ENCODE measurements around the gene ZNF653. TPM values are rescaled to one million over a fixed set of nuclear protein-coding genes. Genes with fewer than 3 reads are reported as not detected.
"Not testable (repeated sequence)": the region's sequence is repeated elsewhere in the genome, so short reads cannot be mapped to it uniquely, and the experiment has no call there.

The ZNF653 gene
- total RNA-seq, 1 donor from 2014 or later = 19.4 TPM

GRCh38 chr19:11473725-11474124, 31.9 kb downstream of the ZNF653 start:
- intact Hi-C loops (cut with micrococcal nuclease) = no loop called here
- Mint-ChIP-seq H3K36me3 (ENCODE audit: low read depth) (no peaks in the 10 kb centered on the region), H3K4me3 (ENCODE audit: low read depth) (no peak overlapping the region), H3K9me3 (no peaks in the 10 kb centered on the region), H3K27me3 (ENCODE audit: low read depth) (peaks cover 30% of the 10 kb centered on the region), H3K4me1 (ENCODE audit: low read depth) (no peaks in the 10 kb centered on the region), H3K27ac (no peak overlapping the region)
- no peak for DNase-seq (ENCODE audit: low spot score)

GRCh38 chr19:11468266-11468845, 37.3 kb downstream of the ZNF653 start:
- H3K36me3 Mint-ChIP-seq (ENCODE audit: low read depth); H3K27me3 Mint-ChIP-seq (ENCODE audit: low read depth); H3K4me1 Mint-ChIP-seq (ENCODE audit: low read depth); H3K4me3 Mint-ChIP-seq (ENCODE audit: low read depth); H3K27ac Mint-ChIP-seq; DNase-seq (ENCODE audit: low spot score); H3K9me3 Mint-ChIP-seq; intact Hi-C loops (cut with micrococcal nuclease): not testable (repeated sequence)

- Mint-ChIP-seq H3K27me3 (ENCODE audit: low read depth) (no peaks in the 10 kb centered on the region), H3K4me3 (ENCODE audit: low read depth) (no peak overlapping the region), H3K27ac (no peak overlapping the region), H3K4me1 (ENCODE audit: low read depth) (no peaks in the 10 kb centered on the region), H3K9me3 (no peaks in the 10 kb centered on the region), H3K36me3 (ENCODE audit: low read depth) (no peaks in the 10 kb centered on the region)
- intact Hi-C loops (cut with micrococcal nuclease) = no loop called here
- DNase-seq (ENCODE audit: low spot score) = no peak
Measured at GRCh38 chr19:11465600-11465999, 40.0 kb downstream of the ZNF653 start.

- intact Hi-C loops (cut with micrococcal nuclease) = no loop called here
- no peaks in the 10 kb centered on the region for H3K27me3 Mint-ChIP-seq (ENCODE audit: low read depth)
- no peaks in the 10 kb centered on the region for H3K4me1 Mint-ChIP-seq (ENCODE audit: low read depth)
- no peaks in the 10 kb centered on the region for H3K36me3 Mint-ChIP-seq (ENCODE audit: low read depth)
- DNase-seq (ENCODE audit: low spot score) = no peak
- H3K4me3 Mint-ChIP-seq (ENCODE audit: low read depth) = no peak overlapping the region
- H3K27ac Mint-ChIP-seq = no peak overlapping the region
- H3K9me3 Mint-ChIP-seq = no peaks in the 10 kb centered on the region
Measured at GRCh38 chr19:11464333-11465265, 41.0 kb downstream of the ZNF653 start.

GRCh38 chr19:11463391-11463790, 42.2 kb downstream of the ZNF653 start:
- Mint-ChIP-seq H3K9me3 (no peaks in the 10 kb centered on the region), H3K36me3 (ENCODE audit: low read depth) (no peaks in the 10 kb centered on the region), H3K4me3 (ENCODE audit: low read depth) (no peak overlapping the region), H3K27ac (no peak overlapping the region), H3K4me1 (ENCODE audit: low read depth) (no peaks in the 10 kb centered on the region), H3K27me3 (ENCODE audit: low read depth) (no peaks in the 10 kb centered on the region)
- no peak for DNase-seq (ENCODE audit: low spot score)
- intact Hi-C loops (cut with micrococcal nuclease) = no loop called here

GRCh38 chr19:11461453-11461852, 44.2 kb downstream of the ZNF653 start:
- no peaks in the 10 kb centered on the region for H3K27me3 Mint-ChIP-seq (ENCODE audit: low read depth)
- no peaks in the 10 kb centered on the region for H3K4me1 Mint-ChIP-seq (ENCODE audit: low read depth)
- H3K27ac Mint-ChIP-seq = no peak overlapping the region
- no peak overlapping the region for H3K4me3 Mint-ChIP-seq (ENCODE audit: low read depth)
- no peak for DNase-seq (ENCODE audit: low spot score)
- no peaks in the 10 kb centered on the region for H3K36me3 Mint-ChIP-seq (ENCODE audit: low read depth)
- intact Hi-C loops (cut with micrococcal nuclease) = no loop called here
- no peaks in the 10 kb centered on the region for H3K9me3 Mint-ChIP-seq

- H3K27me3 Mint-ChIP-seq (ENCODE audit: low read depth) = no peaks in the 10 kb centered on the region
- no peak overlapping the region for H3K4me3 Mint-ChIP-seq (ENCODE audit: low read depth)
- DNase-seq (ENCODE audit: low spot score) = no peak
- H3K4me1 Mint-ChIP-seq (ENCODE audit: low read depth) = no peaks in the 10 kb centered on the region
- no peaks in the 10 kb centered on the region for H3K9me3 Mint-ChIP-seq
- no peaks in the 10 kb centered on the region for H3K36me3 Mint-ChIP-seq (ENCODE audit: low read depth)
- intact Hi-C loops (cut with micrococcal nuclease) = no loop called here
- H3K27ac Mint-ChIP-seq = no peak overlapping the region
Measured at GRCh38 chr19:11460207-11460606, 45.4 kb downstream of the ZNF653 start.

- H3K27ac Mint-ChIP-seq; H3K9me3 Mint-ChIP-seq; H3K4me1 Mint-ChIP-seq (ENCODE audit: low read depth); DNase-seq (ENCODE audit: low spot score); intact Hi-C loops (cut with micrococcal nuclease); H3K4me3 Mint-ChIP-seq (ENCODE audit: low read depth); H3K27me3 Mint-ChIP-seq (ENCODE audit: low read depth); H3K36me3 Mint-ChIP-seq (ENCODE audit: low read depth): not testable (repeated sequence)
Measured at GRCh38 chr19:11458912-11459311, 46.7 kb downstream of the ZNF653 start.

- Mint-ChIP-seq H3K27ac (no peak overlapping the region), H3K36me3 (ENCODE audit: low read depth) (no peaks in the 10 kb centered on the region), H3K27me3 (ENCODE audit: low read depth) (no peaks in the 10 kb centered on the region), H3K4me3 (ENCODE audit: low read depth) (no peak overlapping the region), H3K4me1 (ENCODE audit: low read depth) (no peaks in the 10 kb centered on the region), H3K9me3 (no peaks in the 10 kb centered on the region)
- no peak for DNase-seq (ENCODE audit: low spot score)
- intact Hi-C loops (cut with micrococcal nuclease) = no loop called here
Measured at GRCh38 chr19:11458236-11458900, 47.3 kb downstream of the ZNF653 start.

GRCh38 chr19:11457831-11458230, 47.8 kb downstream of the ZNF653 start:
- no peak for DNase-seq (ENCODE audit: low spot score)
- Mint-ChIP-seq H3K36me3 (ENCODE audit: low read depth) (no peaks in the 10 kb centered on the region), H3K27ac (no peak overlapping the region), H3K27me3 (ENCODE audit: low read depth) (no peaks in the 10 kb centered on the region), H3K9me3 (no peaks in the 10 kb centered on the region), H3K4me3 (ENCODE audit: low read depth) (no peak overlapping the region), H3K4me1 (ENCODE audit: low read depth) (no peaks in the 10 kb centered on the region)
- intact Hi-C loops (cut with micrococcal nuclease) = no loop called here

- Mint-ChIP-seq H3K4me3 (ENCODE audit: low read depth) (no peak overlapping the region), H3K4me1 (ENCODE audit: low read depth) (no peaks in the 10 kb centered on the region), H3K27me3 (ENCODE audit: low read depth) (no peaks in the 10 kb centered on the region), H3K36me3 (ENCODE audit: low read depth) (no peaks in the 10 kb centered on the region), H3K27ac (no peak overlapping the region), H3K9me3 (no peaks in the 10 kb centered on the region)
- DNase-seq (ENCODE audit: low spot score) = no peak
- intact Hi-C loops (cut with micrococcal nuclease) = no loop called here
Measured at GRCh38 chr19:11457115-11457514, 48.5 kb downstream of the ZNF653 start.

- Mint-ChIP-seq H3K36me3 (ENCODE audit: low read depth) (no peaks in the 10 kb centered on the region), H3K27me3 (ENCODE audit: low read depth) (no peaks in the 10 kb centered on the region), H3K4me3 (ENCODE audit: low read depth) (no peak overlapping the region), H3K27ac (no peak overlapping the region), H3K4me1 (ENCODE audit: low read depth) (no peaks in the 10 kb centered on the region), H3K9me3 (no peaks in the 10 kb centered on the region)
- no peak for DNase-seq (ENCODE audit: low spot score)
- intact Hi-C loops (cut with micrococcal nuclease) = no loop called here
Measured at GRCh38 chr19:11456659-11457058, 49.0 kb downstream of the ZNF653 start.

GRCh38 chr19:11455233-11455554, 50.4 kb downstream of the ZNF653 start:
- H3K27me3 Mint-ChIP-seq (ENCODE audit: low read depth); H3K9me3 Mint-ChIP-seq; H3K27ac Mint-ChIP-seq; H3K4me1 Mint-ChIP-seq (ENCODE audit: low read depth); H3K4me3 Mint-ChIP-seq (ENCODE audit: low read depth); DNase-seq (ENCODE audit: low spot score); H3K36me3 Mint-ChIP-seq (ENCODE audit: low read depth); intact Hi-C loops (cut with micrococcal nuclease): not testable (repeated sequence)
